ENCODE results near the gene GRXCR2.

DNA sequence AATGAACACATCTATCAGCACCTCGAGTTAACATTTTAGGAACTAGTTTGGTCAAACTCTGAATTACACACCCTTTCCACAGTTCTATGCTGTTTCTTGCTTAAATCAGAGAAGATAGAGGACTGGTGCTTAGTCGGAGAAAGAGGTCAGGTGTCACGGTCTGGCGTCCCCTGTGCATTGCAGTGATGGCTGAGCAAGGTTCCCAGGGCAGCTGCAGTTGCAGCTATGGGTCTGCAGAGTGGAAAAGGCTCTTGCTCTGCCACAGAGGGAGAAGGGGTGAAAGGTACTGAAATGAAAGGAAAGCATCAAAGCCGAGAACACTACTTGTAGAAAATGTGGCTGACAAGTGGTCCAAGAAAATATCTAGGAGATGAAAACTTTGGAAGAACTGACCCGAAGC is 38.4 kb upstream of the GRXCR2 start:
- TF ChIP-seq, protein P1, sequence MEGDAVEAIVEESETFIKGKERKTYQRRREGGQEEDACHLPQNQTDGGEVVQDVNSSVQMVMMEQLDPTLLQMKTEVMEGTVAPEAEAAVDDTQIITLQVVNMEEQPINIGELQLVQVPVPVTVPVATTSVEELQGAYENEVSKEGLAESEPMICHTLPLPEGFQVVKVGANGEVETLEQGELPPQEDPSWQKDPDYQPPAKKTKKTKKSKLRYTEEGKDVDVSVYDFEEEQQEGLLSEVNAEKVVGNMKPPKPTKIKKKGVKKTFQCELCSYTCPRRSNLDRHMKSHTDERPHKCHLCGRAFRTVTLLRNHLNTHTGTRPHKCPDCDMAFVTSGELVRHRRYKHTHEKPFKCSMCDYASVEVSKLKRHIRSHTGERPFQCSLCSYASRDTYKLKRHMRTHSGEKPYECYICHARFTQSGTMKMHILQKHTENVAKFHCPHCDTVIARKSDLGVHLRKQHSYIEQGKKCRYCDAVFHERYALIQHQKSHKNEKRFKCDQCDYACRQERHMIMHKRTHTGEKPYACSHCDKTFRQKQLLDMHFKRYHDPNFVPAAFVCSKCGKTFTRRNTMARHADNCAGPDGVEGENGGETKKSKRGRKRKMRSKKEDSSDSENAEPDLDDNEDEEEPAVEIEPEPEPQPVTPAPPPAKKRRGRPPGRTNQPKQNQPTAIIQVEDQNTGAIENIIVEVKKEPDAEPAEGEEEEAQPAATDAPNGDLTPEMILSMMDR (optimal IDR thresholded peaks at IDR 0.05 in 1 of 3, IDR thresholded peaks at IDR 0.05 in 1 of 3, conservative IDR thresholded peaks at IDR 0.05 in 1 of 3; ENCODE audit: extremely low read depth in 1 of 3, insufficient read depth in 2 of 3, low read length in 3 of 3), result no peak
- TF ChIP-seq EZH2 (IDR thresholded peaks at IDR 0.05; ENCODE audit: low read length), result no peak
